Fibroblast of skin of right quadriceps (primary cell): ENCODE data around the gene POLDIP3.
"Not testable (repeated sequence)": the region's sequence is repeated elsewhere in the genome, so short reads cannot be mapped to it uniquely, and the experiment has no call there.

Source experiments
- DNase-seq: peaks from one replicate; pipeline ENCODE4 v3.0.0-alpha.2; 2013

Gene POLDIP3

GRCh38 chr22:42617155-42617983 is 2.7 kb upstream of the POLDIP3 start:
- no peak for DNase-seq

- not testable (repeated sequence) for DNase-seq
Measured at GRCh38 chr22:42615860-42616175, 1.1 kb upstream of the POLDIP3 start.

- DNase-seq: peak; percentile 100
Measured at GRCh38 chr22:42615092-42615859, 593 bp upstream of the POLDIP3 start.

- DNase-seq: no peak
Measured at GRCh38 chr22:42613872-42614301, 796 bp downstream of the POLDIP3 start.

GRCh38 chr22:42612336-42612735 is 2.3 kb downstream of the POLDIP3 start:
- DNase-seq: no peak

GRCh38 chr22:42611051-42611450 is 3.6 kb downstream of the POLDIP3 start:
- DNase-seq: no peak

GRCh38 chr22:42610186-42610585 is 4.5 kb downstream of the POLDIP3 start:
- DNase-seq: no peak

GRCh38 chr22:42608823-42609361 is 5.8 kb downstream of the POLDIP3 start:
- DNase-seq: peak; percentile 75

GRCh38 chr22:42608136-42608822 is 6.4 kb downstream of the POLDIP3 start:
- no peak for DNase-seq

- not testable (repeated sequence) for DNase-seq
Measured at GRCh38 chr22:42607641-42608040, 7.0 kb downstream of the POLDIP3 start.

GRCh38 chr22:42604403-42604802 is 10.3 kb downstream of the POLDIP3 start:
- DNase-seq: peak; percentile 18

- DNase-seq: no peak
Measured at GRCh38 chr22:42603427-42603826, 11.3 kb downstream of the POLDIP3 start.

- no peak for DNase-seq
Measured at GRCh38 chr22:42602470-42602869, 12.2 kb downstream of the POLDIP3 start.

- no peak for DNase-seq
Measured at GRCh38 chr22:42601879-42602465, 12.7 kb downstream of the POLDIP3 start.

GRCh38 chr22:42596863-42597530 is 17.7 kb downstream of the POLDIP3 start:
- no peak for DNase-seq

GRCh38 chr22:42596336-42596735 is 18.3 kb downstream of the POLDIP3 start:
- no peak for DNase-seq

GRCh38 chr22:42595434-42595833 is 19.2 kb downstream of the POLDIP3 start:
- DNase-seq: no peak

- no peak for DNase-seq
Measured at GRCh38 chr22:42591987-42592386, 22.7 kb downstream of the POLDIP3 start.

GRCh38 chr22:42587588-42588175 is 27.0 kb downstream of the POLDIP3 start:
- DNase-seq: no peak

GRCh38 chr22:42586381-42586780 is 28.3 kb downstream of the POLDIP3 start:
- DNase-seq: no peak

GRCh38 chr22:42585096-42585495 is 29.6 kb downstream of the POLDIP3 start:
- DNase-seq: no peak

- no peak for DNase-seq
Measured at GRCh38 chr22:42584364-42584940, 30.2 kb downstream of the POLDIP3 start.
